ENCODE measurements around the gene COL8A1. TPM values are rescaled to one million over a fixed set of nuclear protein-coding genes. Genes with fewer than 3 reads are reported as not detected.

COL8A1 gene
- total and polyA plus RNA-seq, 11 donors = 4.9 to 39.2 (median 21.1) TPM

GRCh38 chr3:99823723-99824711 lies 185.6 kb downstream of the COL8A1 start:
- DNase-seq (no peak), ATAC-seq (no peak)
- Histone ChIP-seq H3K4me1 (peaks cover 0 to 4% (median 0%) of the 10 kb centered on the region in 12 donors), H3K27me3 (no peaks in the 10 kb centered on the region), H3K27ac (no peak overlapping the region), H3K4me3 (no peak overlapping the region), H3K9me3 (no peaks in the 10 kb centered on the region), H3K36me3 (peaks cover 0 to 3% (median 0%) of the 10 kb centered on the region in 9 donors)
- WGBS, 4 donors = 84 to 87% (median 86%) methylated on average over 14 of the region's 14 CpGs
- intact Hi-C loops (cut with DNase I) = loop anchor here in 1 of 10 donors (10.0 kb wide), 1 partner anchor 771 kb away; no protein-coding TSS in a partner anchor
- no peak for TF ChIP-seq POLR2A (IDR thresholded peaks at IDR 0.05)

- DNase-seq (no peak), ATAC-seq (no peak)
- Histone ChIP-seq H3K27ac (no peak overlapping the region), H3K27me3 (no peaks in the 10 kb centered on the region), H3K4me3 (no peak overlapping the region), H3K9me3 (no peaks in the 10 kb centered on the region), H3K36me3 (peaks cover 0 to 13% (median 3%) of the 10 kb centered on the region in 9 donors), H3K4me1 (peaks cover 0 to 3% (median 0%) of the 10 kb centered on the region in 12 donors)
- intact Hi-C loops (cut with DNase I) = loop anchor here in 1 of 10 donors (10.0 kb wide), 1 partner anchor 770 kb away; no protein-coding TSS in a partner anchor
- 84 to 89% (median 85%) methylated on average over 3 of the region's 3 CpGs for WGBS, 4 donors
- no peak for TF ChIP-seq POLR2A (IDR thresholded peaks at IDR 0.05)
- TF ChIP-seq CTCF (IDR thresholded peaks at IDR 0.05) = no peak
Observed at GRCh38 chr3:99825004-99825640, 186.7 kb downstream of the COL8A1 start.

GRCh38 chr3:99829844-99830243 lies 191.4 kb downstream of the COL8A1 start:
- peaks cover 0 to 19% (median 13%) of the 10 kb centered on the region in 12 donors for H3K4me1 ChIP-seq
- DNase-seq = no peak

More at GRCh38 chr3:99829844-99830243, 191.4 kb downstream of the COL8A1 start:
- Histone ChIP-seq H3K36me3 (peaks cover 0 to 17% (median 3%) of the 10 kb centered on the region in 9 donors), H3K27me3 (no peaks in the 10 kb centered on the region), H3K9me3 (no peaks in the 10 kb centered on the region), H3K4me3 (no peak overlapping the region), H3K27ac (no peak overlapping the region)
- no peak for TF ChIP-seq POLR2A (IDR thresholded peaks at IDR 0.05)
- TF ChIP-seq CTCF (IDR thresholded peaks at IDR 0.05) = no peak
- ATAC-seq = no peak
- 93 to 97% (median 96%) methylated on average over 3 of the region's 3 CpGs for whole genome bisulfite sequencing, 4 donors
- intact Hi-C loops (cut with DNase I) = loop anchor here in 8 of 10 donors (5.0 to 10.0 kb wide), 5 partner anchors 427 to 765 kb away; partner anchors contain the start of genes LNP1 (in 1 of the 8) and TOMM70 (in 1 of the 8)
